H7 (cell line): Measurements from ENCODE around the gene ATP9A. TPM values are rescaled to one million over a fixed set of nuclear protein-coding genes. Genes with fewer than 3 reads are reported as not detected.
A peak's percentile ranks its signal among the peaks of the same experiment; 100 is the strongest.
"Not testable (repeated sequence)": the region's sequence is repeated elsewhere in the genome, so short reads cannot be mapped to it uniquely, and the experiment has no call there.

ENCODE experiments used
- DNase-seq: peaks from one replicate; pipeline ENCODE4 v3.0.0; 2012
- H3K27me3 ChIP-seq: 2 replicates; pipeline ENCODE4 v1.6.0; 2011; ENCODE audit warnings: mild to moderate bottlenecking, low read length; ENCODE audit not compliant: control insufficient read depth, insufficient read depth
- H3K36me3 ChIP-seq: replicated peaks from 2 replicates; pipeline ENCODE4 v1.5.1; 2011; ENCODE audit warnings: low read length; ENCODE audit not compliant: control insufficient read depth, insufficient read depth
- H3K4me3 ChIP-seq: 2 replicates; pipeline ENCODE4 v1.5.1; 2011; ENCODE audit warnings: low read depth, mild to moderate bottlenecking, control low read depth, low read length, moderate library complexity; ENCODE audit not compliant: insufficient read depth
- total RNA-seq: library from RNA; depleted of rRNA; stranded (reverse); fragments of >200 nt; shearing (Covaris generic); gene quantifications from 2 replicates; pipeline ENCODE4 v1.2.3, GENCODE V29; 2014

ATP9A gene
- total RNA-seq, 1 experiment from 2014 or later = 1.6 TPM

DNA sequence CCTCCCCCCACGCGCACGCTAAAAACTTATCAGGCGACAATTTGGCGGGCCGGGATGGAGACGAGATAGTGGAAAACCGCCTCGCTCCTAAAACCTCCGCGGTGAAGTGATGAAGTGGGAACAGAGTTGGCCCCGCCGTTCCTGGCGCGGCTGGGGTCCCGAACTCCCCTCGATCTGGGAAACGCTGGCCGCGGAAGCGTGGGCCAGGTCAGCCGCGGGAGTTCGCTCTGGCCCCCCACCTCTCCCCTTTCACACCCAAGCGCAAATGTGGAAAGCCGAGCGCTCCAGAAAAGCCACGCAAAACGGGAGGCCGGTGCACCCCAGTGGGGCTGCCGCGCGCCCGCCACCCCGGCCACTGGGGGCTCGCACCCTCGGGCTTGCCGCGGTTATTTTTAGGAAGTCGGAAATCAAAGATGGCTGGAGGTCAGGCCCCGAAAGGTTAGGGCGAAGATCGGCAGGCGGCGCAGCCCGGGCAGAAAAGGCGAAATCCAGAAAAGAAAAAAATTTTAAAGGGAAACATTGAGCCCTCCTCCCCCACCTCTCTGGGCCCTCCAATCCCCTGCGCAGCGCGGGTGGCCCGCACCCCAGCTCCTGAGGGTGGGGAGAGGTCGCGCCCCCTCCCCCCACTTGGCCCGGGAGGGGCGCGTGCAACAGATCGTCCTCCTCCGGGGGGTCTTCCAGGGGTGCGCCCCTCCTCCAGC lies 33.1 kb upstream of the ATP9A start:
- H3K36me3 ChIP-seq = 0 out of 2 replicates have a peak, but pooled peaks cover 3% of the 10 kb centered on the region
- DNase-seq = peak; percentile 87
- no peaks in the 10 kb centered on the region for H3K27me3 ChIP-seq
- H3K4me3 ChIP-seq = peak overlapping the region; percentile 97

GRCh38 chr20:51800872-51801121 lies 32.6 kb upstream of the ATP9A start:
- DNase-seq = peak; percentile 61
- H3K27me3 ChIP-seq = no peaks in the 10 kb centered on the region
- H3K4me3 ChIP-seq = peak overlapping the region; percentile 97
- H3K36me3 ChIP-seq = peaks cover 3% of the 10 kb centered on the region; the same call in 1 of the 2 replicates

- H3K36me3 ChIP-seq = peaks cover 3% of the 10 kb centered on the region; the same call in 1 of the 2 replicates
- peak; percentile 95 for DNase-seq
- H3K27me3 ChIP-seq = no peaks in the 10 kb centered on the region
- H3K4me3 ChIP-seq = peak overlapping the region; percentile 97
Observed at GRCh38 chr20:51800060-51800871, 32.1 kb upstream of the ATP9A start.

- Histone ChIP-seq H3K4me3 (peak overlapping the region; percentile 97), H3K36me3 (peaks cover 6% of the 10 kb centered on the region), H3K27me3 (no peaks in the 10 kb centered on the region)
- peak; percentile 51 for DNase-seq
Observed at GRCh38 chr20:51799401-51799860, 31.2 kb upstream of the ATP9A start.

GRCh38 chr20:51797357-51798025 lies 29.3 kb upstream of the ATP9A start:
- Histone ChIP-seq H3K27me3 (no peaks in the 10 kb centered on the region), H3K36me3 (peaks cover 12% of the 10 kb centered on the region), H3K4me3 (no peak overlapping the region)
- DNase-seq = peak; percentile 40

DNA sequence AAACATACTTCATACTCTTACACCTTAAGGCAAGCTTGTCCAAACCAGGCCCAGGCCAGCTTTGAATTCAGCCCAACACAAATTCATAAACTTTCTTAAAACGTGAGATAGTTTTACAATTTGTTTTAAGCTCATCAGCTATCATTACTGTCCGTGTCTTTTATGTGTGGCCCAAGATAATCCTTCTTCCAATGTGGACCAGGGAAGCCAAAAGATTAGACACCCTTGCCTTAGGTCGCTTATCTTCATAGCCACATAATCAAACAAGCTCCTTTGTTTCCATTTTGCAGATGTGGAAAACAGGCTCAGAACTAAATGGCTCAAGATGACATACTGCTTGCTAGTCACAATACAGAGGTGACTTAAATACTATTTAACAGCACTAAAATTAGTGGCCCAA lies 28.1 kb upstream of the ATP9A start:
- no peak for DNase-seq
- no peak overlapping the region for H3K4me3 ChIP-seq
- H3K27me3 ChIP-seq = no peaks in the 10 kb centered on the region
- H3K36me3 ChIP-seq = peaks cover 20% of the 10 kb centered on the region

DNA sequence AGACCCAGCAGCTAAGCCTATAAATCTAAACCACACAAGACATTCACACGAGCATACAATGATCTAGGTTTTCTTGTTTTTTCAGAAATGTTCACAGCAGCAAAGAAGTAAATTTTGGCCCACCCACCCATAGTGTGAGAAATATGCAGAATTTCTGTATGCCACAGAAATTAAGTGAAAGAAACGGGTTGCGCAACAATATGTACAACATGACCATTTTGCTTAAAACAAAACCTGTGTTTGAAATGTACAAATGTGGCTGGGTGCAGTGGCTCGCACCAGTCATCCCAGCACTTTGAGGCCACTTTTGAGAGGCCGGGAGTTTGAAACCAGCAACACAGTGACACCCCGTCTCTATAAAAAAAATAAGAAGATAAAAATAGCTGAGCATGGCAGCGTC lies 24.8 kb upstream of the ATP9A start:
- Histone ChIP-seq H3K27me3 (no peaks in the 10 kb centered on the region), H3K4me3 (no peak overlapping the region), H3K36me3 (peaks cover 51% of the 10 kb centered on the region)
- DNase-seq = no peak

DNA sequence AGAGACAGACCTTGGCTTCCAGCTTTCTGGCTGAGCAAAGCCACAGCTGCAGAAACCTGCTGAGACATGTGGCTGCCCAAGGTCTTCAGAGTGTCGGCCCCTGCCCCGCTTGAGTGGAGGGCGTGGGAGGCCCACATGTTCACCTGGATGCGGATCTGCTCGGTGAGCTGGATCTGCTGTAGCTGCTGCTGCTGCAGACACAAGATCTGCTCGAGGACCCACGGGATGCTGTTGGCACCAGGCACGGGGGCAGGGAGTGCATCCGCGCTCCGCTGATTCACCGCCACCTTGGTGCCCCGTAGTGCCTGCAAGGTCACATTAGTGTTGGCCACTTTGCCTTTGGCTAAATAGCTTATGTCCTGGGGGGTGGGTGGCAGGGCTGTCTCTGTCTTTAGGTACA lies 23.4 kb upstream of the ATP9A start:
- H3K4me3 ChIP-seq = no peak overlapping the region
- DNase-seq = no peak
- no peaks in the 10 kb centered on the region for H3K27me3 ChIP-seq
- H3K36me3 ChIP-seq = peaks cover 57% of the 10 kb centered on the region

DNA sequence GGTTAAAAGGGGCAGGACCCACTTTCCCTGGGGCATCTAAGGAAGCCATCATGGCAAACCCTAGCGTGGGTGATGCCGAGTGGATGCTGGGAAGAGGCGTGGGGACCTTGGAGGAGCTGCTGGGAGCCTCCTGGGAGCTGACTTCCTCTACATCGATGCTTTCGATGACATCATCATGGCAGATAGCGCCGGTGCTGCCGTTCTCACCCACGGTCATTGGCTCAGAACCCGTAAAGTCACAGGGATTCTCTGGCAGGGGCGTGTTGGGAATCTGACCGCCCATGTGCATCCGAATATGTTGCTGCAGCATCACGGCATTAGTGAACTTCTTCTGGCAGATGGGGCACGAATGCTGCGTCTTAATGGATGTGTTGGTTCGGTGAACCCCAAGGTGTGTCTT lies 22.1 kb upstream of the ATP9A start:
- DNase-seq = no peak
- H3K4me3 ChIP-seq = no peak overlapping the region
- no peaks in the 10 kb centered on the region for H3K27me3 ChIP-seq
- H3K36me3 ChIP-seq = peaks cover 63% of the 10 kb centered on the region

DNA sequence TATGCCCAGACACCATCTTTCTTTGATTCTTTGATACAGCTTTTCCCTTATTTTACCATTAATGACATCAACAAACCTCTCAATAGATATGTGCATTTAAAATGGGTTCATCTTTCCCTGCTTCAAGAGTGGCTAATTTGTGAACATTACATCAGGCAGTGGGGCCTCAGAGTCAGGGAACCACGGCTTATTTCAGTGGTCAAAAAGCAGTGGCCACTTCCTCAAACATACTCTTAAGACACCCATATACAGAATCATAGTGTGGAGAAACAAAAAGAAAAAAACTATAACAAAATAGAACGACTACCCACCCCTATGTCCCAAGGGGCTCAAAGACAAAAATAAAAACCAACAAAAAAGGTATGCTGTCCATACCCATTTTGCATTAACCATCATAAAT lies 21.2 kb upstream of the ATP9A start:
- DNase-seq = no peak
- H3K4me3 ChIP-seq = no peak overlapping the region
- no peaks in the 10 kb centered on the region for H3K27me3 ChIP-seq
- H3K36me3 ChIP-seq = peaks cover 64% of the 10 kb centered on the region

- no peaks in the 10 kb centered on the region for H3K27me3 ChIP-seq
- DNase-seq = no peak
- H3K36me3 ChIP-seq = peaks cover 67% of the 10 kb centered on the region
- H3K4me3 ChIP-seq = no peak overlapping the region
Observed at GRCh38 chr20:51788822-51789221, 20.6 kb upstream of the ATP9A start.

DNA sequence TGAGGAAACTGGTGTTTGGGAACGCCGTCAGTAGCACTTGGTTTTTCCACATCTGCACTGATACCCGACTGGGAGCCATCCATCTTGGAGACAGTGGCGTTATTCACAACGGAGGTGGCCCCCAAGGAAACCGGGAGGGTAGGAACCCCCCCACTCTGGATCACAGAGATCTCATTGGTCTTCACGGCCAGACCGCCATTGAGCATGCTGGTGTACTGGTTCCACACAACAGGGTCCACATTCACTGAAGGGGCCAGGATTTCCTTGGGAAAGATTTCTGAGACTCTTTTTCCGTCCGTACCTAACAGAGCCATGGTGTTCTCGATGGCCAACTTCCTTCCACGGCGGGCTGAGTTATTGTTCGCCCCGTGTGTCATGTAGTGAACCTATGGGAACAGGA lies 16.1 kb upstream of the ATP9A start:
- Histone ChIP-seq H3K4me3 (no peak overlapping the region), H3K36me3 (peaks cover 57% of the 10 kb centered on the region), H3K27me3 (no peaks in the 10 kb centered on the region)
- DNase-seq = no peak

DNA sequence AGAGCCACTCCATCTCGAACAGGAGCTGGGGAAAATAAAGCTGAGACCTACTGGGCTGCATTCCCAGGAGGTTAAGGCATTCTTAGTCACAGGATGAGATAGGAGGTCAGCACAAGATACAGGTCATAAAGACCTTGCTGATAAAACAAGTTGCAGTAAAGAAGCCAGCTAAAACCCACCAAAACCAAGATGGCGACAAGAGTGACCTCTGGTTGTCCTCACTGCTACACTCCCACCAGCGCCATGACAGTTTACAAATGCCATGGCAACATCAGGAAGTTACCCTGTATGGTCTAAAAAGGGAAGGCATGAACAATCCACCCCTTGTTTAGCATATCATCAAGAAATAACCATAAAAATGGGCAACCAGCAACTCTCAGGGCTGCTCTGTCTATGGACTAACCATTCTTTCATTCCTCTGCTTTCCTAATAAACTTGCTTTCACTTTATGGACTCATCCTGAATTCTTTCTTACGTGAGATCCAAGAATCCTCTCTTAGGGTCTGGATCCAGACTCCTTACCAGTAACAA lies 10.1 kb upstream of the ATP9A start:
- H3K4me3 ChIP-seq, DNase-seq, H3K27me3 ChIP-seq: not testable (repeated sequence)
- peaks cover 21% of the 10 kb centered on the region for H3K36me3 ChIP-seq

- H3K4me3 ChIP-seq = no peak overlapping the region
- no peaks in the 10 kb centered on the region for H3K27me3 ChIP-seq
- no peak for DNase-seq
- H3K36me3 ChIP-seq = peaks cover 2% of the 10 kb centered on the region; the same call in 1 of the 2 replicates
Observed at GRCh38 chr20:51775241-51775640, 7.1 kb upstream of the ATP9A start.

DNA sequence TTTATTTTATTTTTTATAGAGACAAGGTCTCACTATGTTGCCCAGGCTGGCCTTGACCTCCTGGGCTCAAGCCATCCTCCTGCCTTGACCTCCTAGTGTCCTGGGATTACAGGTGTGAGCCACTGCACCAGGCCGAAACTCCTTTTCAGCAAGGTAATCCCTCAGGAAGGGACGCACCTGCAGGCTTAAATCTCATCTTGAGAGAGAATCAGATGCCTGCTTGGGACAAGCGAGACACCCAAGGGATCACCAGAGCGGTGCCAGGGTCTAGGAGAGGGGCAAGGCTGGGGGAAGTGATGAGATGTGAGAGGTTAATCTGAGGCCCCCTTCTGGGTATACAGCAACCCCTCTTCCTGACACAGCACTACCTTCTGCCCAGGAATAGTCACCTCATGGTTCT lies 4.0 kb upstream of the ATP9A start:
- Histone ChIP-seq H3K27me3 (peaks cover 10% of the 10 kb centered on the region), H3K36me3 (no peaks in the 10 kb centered on the region), H3K4me3 (no peak overlapping the region)
- DNase-seq = no peak
